AG04449 (cell line): Measurements from ENCODE around the gene TGFBR2.

Experiments
- CTCF ChIA-PET: fragments of 350-600 bp; formaldehyde crosslinking; extraction: SDS; loops from one replicate; lab custom pipeline; 2021; ENCODE audit warnings: antibody characterized with exemption; lab: Yijun Ruan, JAX
- POLR2A ChIA-PET: fragments of 400-600, 350-600 bp; formaldehyde crosslinking; extraction: SDS; loops from one replicate; lab custom pipeline; 2020; ENCODE audit warnings: antibody characterized with exemption, inconsistent platforms; lab: Yijun Ruan, JAX
- DNase-seq: peaks from one replicate; pipeline ENCODE4 v3.0.0-alpha.2; 2010; ENCODE audit warnings: low read depth, low spot score
- H3K4me3 ChIP-seq: 2 replicates; pipeline ENCODE4 v1.5.1; 2011; ENCODE audit warnings: low read depth, mild to moderate bottlenecking, control low read depth, low read length
- TF ChIP-seq, protein P1 (sequence below): IDR thresholded peaks from one replicate; pipeline ENCODE4 v1.5.1; 2011; ENCODE audit warnings: mild to moderate bottlenecking, moderate library complexity, low read length, control low read depth, inconsistent platforms; ENCODE audit not compliant: insufficient read depth; ENCODE audit errors: missing control alignments

The TGFBR2 gene

DNA sequence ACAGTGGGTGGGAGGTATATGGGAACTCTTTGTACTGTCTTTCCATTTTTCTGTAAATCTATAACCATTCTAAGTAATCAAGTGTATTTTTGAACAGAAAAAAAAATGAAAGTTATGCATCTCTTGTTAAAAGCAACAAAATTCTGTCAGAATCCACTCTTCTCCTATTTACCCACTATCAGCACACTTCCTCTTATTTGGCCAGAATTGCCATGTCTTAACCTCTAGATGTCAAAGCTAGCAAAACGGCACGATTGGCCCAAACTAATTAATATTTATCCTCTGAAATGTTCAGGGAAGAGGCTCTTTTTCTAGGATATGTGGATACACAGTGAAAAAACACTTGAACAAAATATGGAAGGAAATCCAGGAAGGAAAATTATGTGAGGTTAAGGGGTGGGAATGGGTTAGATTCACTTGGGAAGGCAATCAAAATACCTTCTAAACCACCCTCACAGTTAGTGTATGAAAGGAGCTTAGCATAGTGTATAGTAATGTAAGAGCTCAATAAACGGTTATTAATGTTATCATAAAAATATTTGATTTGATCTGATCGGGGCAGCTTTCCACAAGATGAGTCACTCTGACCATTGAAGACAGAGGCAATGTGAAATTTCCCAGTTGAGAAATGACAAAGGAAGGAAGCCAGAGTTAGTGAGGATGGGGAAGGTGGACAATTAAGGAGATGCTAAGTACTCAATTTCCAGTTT is 20.1 kb upstream of the TGFBR2 start:
- CTCF ChIA-PET = interaction anchor here (1.5 kb wide), 1 partner anchor 15 kb away, joined by 3 read pairs; no protein-coding TSS in a partner anchor

GRCh38 chr3:30586806-30587486 is 19.5 kb upstream of the TGFBR2 start:
- DNase-seq = no peak
- ChIA-PET POLR2A (no interaction called here), CTCF (interaction anchor here (1.5 kb wide), 1 partner anchor 14 kb away, joined by 3 read pairs; no protein-coding TSS in a partner anchor)
- TF ChIP-seq, protein P1, sequence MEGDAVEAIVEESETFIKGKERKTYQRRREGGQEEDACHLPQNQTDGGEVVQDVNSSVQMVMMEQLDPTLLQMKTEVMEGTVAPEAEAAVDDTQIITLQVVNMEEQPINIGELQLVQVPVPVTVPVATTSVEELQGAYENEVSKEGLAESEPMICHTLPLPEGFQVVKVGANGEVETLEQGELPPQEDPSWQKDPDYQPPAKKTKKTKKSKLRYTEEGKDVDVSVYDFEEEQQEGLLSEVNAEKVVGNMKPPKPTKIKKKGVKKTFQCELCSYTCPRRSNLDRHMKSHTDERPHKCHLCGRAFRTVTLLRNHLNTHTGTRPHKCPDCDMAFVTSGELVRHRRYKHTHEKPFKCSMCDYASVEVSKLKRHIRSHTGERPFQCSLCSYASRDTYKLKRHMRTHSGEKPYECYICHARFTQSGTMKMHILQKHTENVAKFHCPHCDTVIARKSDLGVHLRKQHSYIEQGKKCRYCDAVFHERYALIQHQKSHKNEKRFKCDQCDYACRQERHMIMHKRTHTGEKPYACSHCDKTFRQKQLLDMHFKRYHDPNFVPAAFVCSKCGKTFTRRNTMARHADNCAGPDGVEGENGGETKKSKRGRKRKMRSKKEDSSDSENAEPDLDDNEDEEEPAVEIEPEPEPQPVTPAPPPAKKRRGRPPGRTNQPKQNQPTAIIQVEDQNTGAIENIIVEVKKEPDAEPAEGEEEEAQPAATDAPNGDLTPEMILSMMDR = no peak
- no peak overlapping the region for H3K4me3 ChIP-seq

More for the DNA sequence above, 20.1 kb upstream of the TGFBR2 start:
- POLR2A ChIA-PET = no interaction called here
- no peak for DNase-seq
- TF ChIP-seq, protein P1 = no peak
- no peak overlapping the region for H3K4me3 ChIP-seq

- TF ChIP-seq, protein P1 = no peak
- no peak for DNase-seq
- no peak overlapping the region for H3K4me3 ChIP-seq
- ChIA-PET CTCF (no interaction called here), POLR2A (no interaction called here)
Observed at GRCh38 chr3:30587904-30588303, 18.5 kb upstream of the TGFBR2 start.

DNA sequence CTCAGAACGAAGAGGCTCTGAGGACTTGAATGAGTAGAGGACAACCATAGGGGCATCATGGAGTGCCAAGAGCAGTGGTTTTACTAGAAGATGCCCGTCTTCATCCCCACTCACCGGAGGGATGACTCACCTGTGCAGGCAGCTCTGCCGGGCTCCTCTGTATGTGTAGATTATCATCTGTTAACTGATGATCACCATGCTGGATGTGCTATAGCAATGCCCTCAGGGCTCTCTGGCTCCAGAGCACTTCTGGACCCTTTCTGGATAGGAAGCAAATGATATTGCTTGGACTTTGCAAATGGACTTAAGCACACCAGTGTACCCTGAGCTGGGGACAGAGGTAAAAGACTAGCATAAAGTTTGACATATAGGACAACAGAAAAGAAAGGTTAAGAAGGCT is 10.2 kb upstream of the TGFBR2 start:
- no peak overlapping the region for H3K4me3 ChIP-seq
- TF ChIP-seq, protein P1 = no peak
- DNase-seq = no peak
- POLR2A ChIA-PET = no interaction called here
- CTCF ChIA-PET = interaction anchor here (2.4 kb wide), 1 partner anchor 97 kb away, joined by 8 read pairs; no protein-coding TSS in a partner anchor

- POLR2A ChIA-PET = no interaction called here
- TF ChIP-seq, protein P1 = no peak
- H3K4me3 ChIP-seq = no peak overlapping the region
- CTCF ChIA-PET = no interaction called here
- no peak for DNase-seq
Observed at GRCh38 chr3:30597131-30597768, 9.2 kb upstream of the TGFBR2 start.

GRCh38 chr3:30597769-30598134 is 8.6 kb upstream of the TGFBR2 start:
- POLR2A ChIA-PET = no interaction called here

More at GRCh38 chr3:30597769-30598134, 8.6 kb upstream of the TGFBR2 start:
- CTCF ChIA-PET = no interaction called here
- TF ChIP-seq, protein P1 = no peak
- no peak for DNase-seq
- no peak overlapping the region for H3K4me3 ChIP-seq
